ENCODE data around the gene OCA2. TPM values are rescaled to one million over a fixed set of nuclear protein-coding genes. Genes with fewer than 3 reads are reported as not detected.

The OCA2 gene
- total and polyA plus RNA-seq, 10 donors, result 0.39 to 3.0 (median 1.0) TPM

GRCh38 chr15:27993544-27993943 lies 105.6 kb downstream of the OCA2 start:
- H3K36me3 ChIP-seq, result no peaks in the 10 kb centered on the region
- DNase-seq, result no peak
- no peaks in the 10 kb centered on the region for H3K4me1 ChIP-seq
- no peak overlapping the region for H3K27ac ChIP-seq
- no peaks in the 10 kb centered on the region for H3K9me3 ChIP-seq
- intact Hi-C loops (cut with DNase I; ENCODE audit: low total_unique reads), result no loop called here
- no peak overlapping the region for H3K4me3 ChIP-seq
- 87 to 95% (median 91%) methylated on average over 9 to 10 of the region's 10 CpGs for WGBS, 5 donors
- no peaks in the 10 kb centered on the region for H3K27me3 ChIP-seq (replicated peaks in 1 of 7)
- TF ChIP-seq POLR2AphosphoS5 (IDR thresholded peaks at IDR 0.05) (no peak), POLR2A (IDR thresholded peaks at IDR 0.05) (no peak), CTCF (IDR thresholded peaks at IDR 0.05 in 8 of 11, conservative IDR thresholded peaks at IDR 0.05 in 3 of 11) (no peak)

- Histone ChIP-seq H3K27ac (no peak overlapping the region), H3K9me3 (no peaks in the 10 kb centered on the region), H3K36me3 (no peaks in the 10 kb centered on the region), H3K27me3 (replicated peaks in 1 of 7) (no peaks in the 10 kb centered on the region), H3K4me1 (no peaks in the 10 kb centered on the region), H3K4me3 (no peak overlapping the region)
- 66 to 85% (median 75%) methylated on average over 16 of the region's 16 CpGs for WGBS, 5 donors
- no peak for DNase-seq
- intact Hi-C loops (cut with DNase I; ENCODE audit: low total_unique reads), result no loop called here
- TF ChIP-seq POLR2AphosphoS5 (IDR thresholded peaks at IDR 0.05) (no peak), POLR2A (IDR thresholded peaks at IDR 0.05) (no peak), CTCF (IDR thresholded peaks at IDR 0.05 in 8 of 11, conservative IDR thresholded peaks at IDR 0.05 in 3 of 11) (no peak)
Measured at GRCh38 chr15:27990521-27991515, 108.3 kb downstream of the OCA2 start.

GRCh38 chr15:27989838-27990237 lies 109.3 kb downstream of the OCA2 start:
- no peaks in the 10 kb centered on the region for H3K27me3 ChIP-seq (replicated peaks in 1 of 7)
- no peaks in the 10 kb centered on the region for H3K9me3 ChIP-seq
- no peak overlapping the region for H3K4me3 ChIP-seq
- no peaks in the 10 kb centered on the region for H3K4me1 ChIP-seq
- no peak for DNase-seq
- no peak overlapping the region for H3K27ac ChIP-seq
- intact Hi-C loops (cut with DNase I; ENCODE audit: low total_unique reads), result no loop called here
- WGBS, 5 donors, result 85 to 91% (median 89%) methylated on average over 4 of the region's 4 CpGs
- H3K36me3 ChIP-seq, result no peaks in the 10 kb centered on the region
- TF ChIP-seq CTCF (IDR thresholded peaks at IDR 0.05 in 8 of 11, conservative IDR thresholded peaks at IDR 0.05 in 3 of 11) (no peak), POLR2AphosphoS5 (IDR thresholded peaks at IDR 0.05) (no peak), POLR2A (IDR thresholded peaks at IDR 0.05) (no peak)

GRCh38 chr15:27989427-27989826 lies 109.7 kb downstream of the OCA2 start:
- DNase-seq, result no peak
- intact Hi-C loops (cut with DNase I; ENCODE audit: low total_unique reads), result no loop called here
- no peak overlapping the region for H3K4me3 ChIP-seq
- no peaks in the 10 kb centered on the region for H3K4me1 ChIP-seq
- no peak for TF ChIP-seq POLR2A (IDR thresholded peaks at IDR 0.05)
- no peak for TF ChIP-seq CTCF (IDR thresholded peaks at IDR 0.05 in 8 of 11, conservative IDR thresholded peaks at IDR 0.05 in 3 of 11)
- no peak for TF ChIP-seq POLR2AphosphoS5 (IDR thresholded peaks at IDR 0.05)
- no peaks in the 10 kb centered on the region for H3K27me3 ChIP-seq (replicated peaks in 1 of 7)
- H3K9me3 ChIP-seq, result no peaks in the 10 kb centered on the region
- 90 to 95% (median 92%) methylated on average over 13 of the region's 13 CpGs for WGBS, 5 donors
- no peak overlapping the region for H3K27ac ChIP-seq
- no peaks in the 10 kb centered on the region for H3K36me3 ChIP-seq
